ENCODE results near the gene BAZ2B. TPM values are rescaled to one million over a fixed set of nuclear protein-coding genes. Genes with fewer than 3 reads are reported as not detected.
A peak's percentile ranks its signal among the peaks of the same experiment; 100 is the strongest.

The BAZ2B gene
- total and polyA plus RNA-seq, 8 donors, result 60.0 to 142 (median 101) TPM

DNA sequence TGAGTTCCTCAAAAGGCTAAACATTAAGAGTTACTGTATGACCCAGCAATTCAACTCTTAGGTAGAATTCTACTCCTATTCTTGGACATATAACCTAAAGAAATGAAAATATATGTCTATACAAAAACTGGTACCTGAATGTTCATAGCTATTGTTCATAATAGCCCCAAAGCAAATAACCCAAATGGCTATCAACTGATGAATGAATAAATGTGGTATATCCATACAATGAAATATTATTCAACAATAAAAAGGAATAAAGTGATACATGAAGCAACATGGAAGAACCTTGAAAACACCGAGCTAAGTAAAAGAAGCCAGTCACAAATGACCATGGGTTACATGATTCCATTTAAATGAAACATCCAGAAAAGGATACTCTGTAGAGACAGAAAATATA, 114.6 kb downstream of the BAZ2B start:
- ATAC-seq, result no peak
- Histone ChIP-seq H3K4me1 (peaks cover 0 to 23% of the 10 kb centered on the region in 2 donors), H3K27ac (no peak overlapping the region)

DNA sequence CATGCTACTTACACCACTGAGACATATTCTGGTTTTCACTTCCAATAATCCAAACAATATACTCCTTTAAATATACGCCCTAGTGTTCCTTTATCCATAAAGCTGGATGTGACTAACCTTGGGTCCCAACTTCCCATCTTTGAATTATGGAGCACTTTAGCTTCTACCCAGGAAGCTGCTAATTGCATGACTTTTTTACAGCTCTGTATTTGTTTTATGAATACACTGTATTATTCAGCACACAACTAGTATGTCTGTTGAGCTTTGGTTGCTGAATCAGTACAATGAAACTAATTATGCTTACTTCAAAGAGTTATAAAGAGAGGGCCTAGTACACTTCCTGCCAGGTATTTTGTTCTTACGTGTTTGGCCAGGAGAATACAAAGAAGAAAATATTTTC, 118.5 kb downstream of the BAZ2B start:
- intact Hi-C loops (cut with DNase I), result no loop called here
- DNase-seq, result no peak
- H3K36me3 ChIP-seq, result no peaks in the 10 kb centered on the region
- H3K9me3 ChIP-seq, result no peaks in the 10 kb centered on the region
- TF ChIP-seq, protein P1, sequence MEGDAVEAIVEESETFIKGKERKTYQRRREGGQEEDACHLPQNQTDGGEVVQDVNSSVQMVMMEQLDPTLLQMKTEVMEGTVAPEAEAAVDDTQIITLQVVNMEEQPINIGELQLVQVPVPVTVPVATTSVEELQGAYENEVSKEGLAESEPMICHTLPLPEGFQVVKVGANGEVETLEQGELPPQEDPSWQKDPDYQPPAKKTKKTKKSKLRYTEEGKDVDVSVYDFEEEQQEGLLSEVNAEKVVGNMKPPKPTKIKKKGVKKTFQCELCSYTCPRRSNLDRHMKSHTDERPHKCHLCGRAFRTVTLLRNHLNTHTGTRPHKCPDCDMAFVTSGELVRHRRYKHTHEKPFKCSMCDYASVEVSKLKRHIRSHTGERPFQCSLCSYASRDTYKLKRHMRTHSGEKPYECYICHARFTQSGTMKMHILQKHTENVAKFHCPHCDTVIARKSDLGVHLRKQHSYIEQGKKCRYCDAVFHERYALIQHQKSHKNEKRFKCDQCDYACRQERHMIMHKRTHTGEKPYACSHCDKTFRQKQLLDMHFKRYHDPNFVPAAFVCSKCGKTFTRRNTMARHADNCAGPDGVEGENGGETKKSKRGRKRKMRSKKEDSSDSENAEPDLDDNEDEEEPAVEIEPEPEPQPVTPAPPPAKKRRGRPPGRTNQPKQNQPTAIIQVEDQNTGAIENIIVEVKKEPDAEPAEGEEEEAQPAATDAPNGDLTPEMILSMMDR (IDR thresholded peaks at IDR 0.05), result no peak
- peak; percentile 19 for ATAC-seq
- no peaks in the 10 kb centered on the region for H3K27me3 ChIP-seq
- peaks cover 0 to 24% of the 10 kb centered on the region in 2 donors for H3K4me1 ChIP-seq
- H3K27ac ChIP-seq, result peak overlapping the region; percentile 22 to 70
- H3K4me3 ChIP-seq, result no peak overlapping the region

More for the DNA sequence above, 114.6 kb downstream of the BAZ2B start:
- Histone ChIP-seq H3K27me3 (no peaks in the 10 kb centered on the region), H3K4me3 (no peak overlapping the region), H3K9me3 (no peaks in the 10 kb centered on the region), H3K36me3 (no peaks in the 10 kb centered on the region)
- no peak for DNase-seq
- TF ChIP-seq, protein P1 (IDR thresholded peaks at IDR 0.05), result no peak
- intact Hi-C loops (cut with DNase I), result no loop called here

DNA sequence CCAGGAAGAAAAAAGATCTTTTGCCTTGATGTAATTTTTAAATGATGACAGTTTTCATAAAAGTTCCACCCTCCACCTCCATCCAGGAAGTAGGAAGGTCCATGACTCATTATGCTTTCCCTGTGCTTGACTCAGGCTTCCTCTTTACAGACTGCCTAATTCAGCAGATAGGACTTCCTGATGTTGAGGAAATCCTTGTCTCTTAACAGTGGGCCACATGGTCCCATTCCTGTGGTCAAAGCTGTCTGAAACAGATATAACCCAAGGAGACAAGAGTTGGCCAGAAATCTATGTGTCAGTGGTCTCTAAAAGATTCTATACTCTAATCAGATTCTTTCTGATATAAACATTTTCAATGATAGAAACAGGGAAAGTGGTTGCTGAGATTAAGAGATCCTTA, 119.1 kb downstream of the BAZ2B start:
- ATAC-seq (peak; percentile 96), DNase-seq (peak in 1 of 4 donors; percentile 22)
- Histone ChIP-seq H3K27ac (peak overlapping the region; percentile 22 to 70), H3K9me3 (no peaks in the 10 kb centered on the region), H3K36me3 (no peaks in the 10 kb centered on the region), H3K4me3 (no peak overlapping the region), H3K4me1 (peaks cover 0 to 24% of the 10 kb centered on the region in 2 donors), H3K27me3 (no peaks in the 10 kb centered on the region)
- TF ChIP-seq, protein P1 (IDR thresholded peaks at IDR 0.05), result no peak
- intact Hi-C loops (cut with DNase I), result no loop called here

DNA sequence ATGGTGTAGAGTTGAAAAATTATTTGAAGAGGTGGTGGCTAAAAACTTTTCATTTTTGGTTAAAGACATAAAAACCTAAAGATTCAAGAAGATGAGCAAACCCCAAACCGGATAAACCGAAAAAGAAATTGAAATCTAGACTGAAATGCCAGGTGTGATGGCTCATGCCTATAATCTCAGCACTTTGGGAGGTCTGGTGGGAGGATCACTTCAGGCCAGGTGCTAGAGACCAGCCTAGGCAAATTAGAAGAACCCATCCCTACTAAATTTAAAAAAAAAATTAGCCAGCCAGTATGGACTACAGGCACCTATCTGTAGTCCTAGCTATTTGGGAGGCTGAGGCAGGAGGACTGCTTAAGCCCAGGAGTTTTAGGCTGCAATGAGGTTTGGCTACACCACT, 126.9 kb downstream of the BAZ2B start:
- Histone ChIP-seq H3K36me3 (no peaks in the 10 kb centered on the region), H3K9me3 (no peaks in the 10 kb centered on the region), H3K4me3 (no peak overlapping the region), H3K27ac (no peak overlapping the region), H3K27me3 (no peaks in the 10 kb centered on the region), H3K4me1 (no peaks in the 10 kb centered on the region)
- no peak for ATAC-seq
- intact Hi-C loops (cut with DNase I), result no loop called here
- TF ChIP-seq, protein P1 (IDR thresholded peaks at IDR 0.05), result no peak
- DNase-seq, result no peak

GRCh38 chr2:159484532-159484931, 131.8 kb downstream of the BAZ2B start:
- Histone ChIP-seq H3K36me3 (no peaks in the 10 kb centered on the region), H3K27ac (no peak overlapping the region), H3K9me3 (no peaks in the 10 kb centered on the region), H3K27me3 (no peaks in the 10 kb centered on the region), H3K4me3 (no peak overlapping the region), H3K4me1 (no peaks in the 10 kb centered on the region)
- TF ChIP-seq, protein P1 (IDR thresholded peaks at IDR 0.05), result no peak
- intact Hi-C loops (cut with DNase I), result no loop called here
- ATAC-seq (no peak), DNase-seq (no peak)

Measured in left lung (tissue), 10 donors.